Trophoblast cell (in vitro differentiated cells and primary cell): ENCODE results near the gene CCDC6.
A peak's percentile ranks its signal among the peaks of the same experiment; 100 is the strongest.

ENCODE experiments used
- DNase-seq, 2 donors: peaks; one replicate each; pipeline ENCODE4 v3.0.0-alpha.2; 2016
- H2AFZ ChIP-seq: 2 replicates; pipeline ENCODE4 v1.6.1; 2013; ENCODE audit warnings: low read length, moderate library complexity, mild to moderate bottlenecking; ENCODE audit not compliant: insufficient read depth, poor library complexity
- H2AK5ac ChIP-seq: 2 replicates; pipeline ENCODE4 v1.6.1; 2013; ENCODE audit warnings: mild to moderate bottlenecking, low read length
- H2BK120ac ChIP-seq: 2 replicates; pipeline ENCODE4 v1.6.1; 2013; ENCODE audit warnings: low read length, mild to moderate bottlenecking, moderate library complexity; ENCODE audit not compliant: insufficient read depth, poor library complexity
- H2BK12ac ChIP-seq: 2 replicates; pipeline ENCODE4 v1.6.1; 2013; ENCODE audit warnings: mild to moderate bottlenecking, low read length, moderate library complexity
- H2BK5ac ChIP-seq: 2 replicates; pipeline ENCODE4 v1.6.1; 2013; ENCODE audit warnings: low read length, low read depth, moderate library complexity, mild to moderate bottlenecking; ENCODE audit not compliant: poor library complexity
- H3K14ac ChIP-seq: 2 replicates; pipeline ENCODE4 v1.6.1; 2013; ENCODE audit warnings: mild to moderate bottlenecking, low read length
- H3K18ac ChIP-seq: 2 replicates; pipeline ENCODE4 v1.6.1; 2013; ENCODE audit warnings: mild to moderate bottlenecking, low read length
- H3K23ac ChIP-seq: 2 replicates; pipeline ENCODE4 v1.6.1; 2013; ENCODE audit warnings: low read length
- H3K27ac ChIP-seq: 2 replicates; pipeline ENCODE4 v1.5.1; 2013; ENCODE audit warnings: low read depth, mild to moderate bottlenecking, inconsistent platforms, low read length, moderate library complexity
- H3K27me3 ChIP-seq: 2 replicates; pipeline ENCODE4 v1.6.1; 2013; ENCODE audit warnings: inconsistent platforms, mild to moderate bottlenecking, low read length, moderate library complexity; ENCODE audit not compliant: insufficient read depth
- H3K36me3 ChIP-seq, 2 experiments: 1 replicate in 1 of 2; 2 replicates in 1 of 2; pipeline ENCODE4 v1.6.1; 2013; ENCODE audit warnings: low read length in 2 of 2, mild to moderate bottlenecking in 2 of 2, moderate library complexity in 1 of 2; ENCODE audit not compliant: insufficient read depth in 2 of 2, control insufficient read depth in 1 of 2
- H3K4ac ChIP-seq: 2 replicates; pipeline ENCODE4 v1.6.1; 2013; ENCODE audit warnings: low read depth, mild to moderate bottlenecking, low read length, moderate library complexity
- H3K4me1 ChIP-seq, 2 experiments: 1 replicate in 1 of 2; 2 replicates in 1 of 2; pipeline ENCODE4 v1.6.1; 2013; ENCODE audit warnings: low read length in 2 of 2, mild to moderate bottlenecking in 2 of 2, moderate library complexity in 1 of 2; ENCODE audit not compliant: insufficient read depth in 2 of 2, control insufficient read depth in 1 of 2
- H3K4me2 ChIP-seq: 2 replicates; pipeline ENCODE4 v1.6.1; 2013; ENCODE audit warnings: inconsistent platforms, mild to moderate bottlenecking, low read length, moderate library complexity
- H3K4me3 ChIP-seq: 2 replicates; pipeline ENCODE4 v1.5.1; 2013; ENCODE audit warnings: mild to moderate bottlenecking, low read depth, low read length, inconsistent platforms
- H3K79me1 ChIP-seq: one replicate; pipeline ENCODE4 v1.6.1; 2013; ENCODE audit warnings: low read length
- H3K79me2 ChIP-seq: 2 replicates; pipeline ENCODE4 v1.6.1; 2013; ENCODE audit warnings: low read length, mild to moderate bottlenecking; ENCODE audit not compliant: control insufficient read depth, insufficient read depth, poor library complexity
- H3K9ac ChIP-seq: 2 replicates; pipeline ENCODE4 v1.6.1; 2013; ENCODE audit warnings: mild to moderate bottlenecking, low read length
- H3K9me3 ChIP-seq: 2 replicates; pipeline ENCODE4 v1.6.1; 2013; ENCODE audit warnings: low read depth, mild to moderate bottlenecking, control low read depth, inconsistent platforms, low read length; ENCODE audit not compliant: insufficient read depth
- H4K12ac ChIP-seq: 2 replicates; pipeline ENCODE4 v1.6.1; 2013; ENCODE audit warnings: low read depth, mild to moderate bottlenecking, low read length, moderate library complexity
- H4K8ac ChIP-seq: 2 replicates; pipeline ENCODE4 v1.6.1; 2013; ENCODE audit warnings: low read depth, mild to moderate bottlenecking, low read length, moderate library complexity
- H4K91ac ChIP-seq: one replicate; pipeline ENCODE4 v1.6.1; 2013; ENCODE audit warnings: low read depth, mild to moderate bottlenecking, low read length, moderate library complexity
- WGBS: extraction: QIAGEN DNeasy Blood & Tissue Kit; methylation state at CpG from one replicate; pipeline ENCODE4 v1.1.7; 2013; ENCODE audit warnings: missing lambda C conversion rate; ENCODE audit not compliant: insufficient read length, insufficient coverage; ENCODE audit errors: extremely low coverage; 5-methylcytosine and 5-hydroxymethylcytosine counted together

CCDC6 gene

GRCh38 chr10:59864141-59864962 lies 42.0 kb downstream of the CCDC6 start:
- no peak overlapping the region for H3K27ac ChIP-seq
- H4K8ac ChIP-seq = no peak overlapping the region
- peaks cover 0 to 2% of the 10 kb centered on the region in 2 experiments for H3K36me3 ChIP-seq
- WGBS = 100% methylated on average over 2 of the region's 5 CpGs
- no peak overlapping the region for H3K4me2 ChIP-seq
- H3K9ac ChIP-seq = no peak overlapping the region
- H3K23ac ChIP-seq = no peak overlapping the region
- H2BK120ac ChIP-seq = no peak overlapping the region
- H3K79me2 ChIP-seq = peaks cover 8% of the 10 kb centered on the region
- no peak for DNase-seq
- no peak overlapping the region for H3K18ac ChIP-seq
- H2BK12ac ChIP-seq = no peak overlapping the region
- H3K4me1 ChIP-seq = no peaks in the 10 kb centered on the region
- H2AFZ ChIP-seq = no peak overlapping the region
- H2BK5ac ChIP-seq = no peak overlapping the region
- H3K79me1 ChIP-seq = no peaks in the 10 kb centered on the region
- peak overlapping the region; percentile 40 for H3K4ac ChIP-seq
- H3K27me3 ChIP-seq = no peaks in the 10 kb centered on the region
- H4K91ac ChIP-seq = no peak overlapping the region
- H3K9me3 ChIP-seq = no peaks in the 10 kb centered on the region
- no peak overlapping the region for H2AK5ac ChIP-seq
- no peak overlapping the region for H3K14ac ChIP-seq
- H4K12ac ChIP-seq = no peak overlapping the region
- no peak overlapping the region for H3K4me3 ChIP-seq

GRCh38 chr10:59859570-59859969 lies 46.8 kb downstream of the CCDC6 start:
- Histone ChIP-seq H3K4ac (peak overlapping the region; percentile 37), H3K23ac (no peak overlapping the region), H3K36me3 (peaks cover 0 to 2% of the 10 kb centered on the region in 2 experiments), H4K91ac (no peak overlapping the region), H3K9me3 (no peaks in the 10 kb centered on the region), H4K8ac (no peak overlapping the region), H2BK120ac (no peak overlapping the region), H2AFZ (no peak overlapping the region), H2BK5ac (no peak overlapping the region), H2AK5ac (no peak overlapping the region), H3K4me2 (no peak overlapping the region), H3K27ac (no peak overlapping the region), H3K79me1 (no peaks in the 10 kb centered on the region), H3K4me3 (no peak overlapping the region), H2BK12ac (no peak overlapping the region), H3K14ac (no peak overlapping the region), H4K12ac (no peak overlapping the region), H3K18ac (no peak overlapping the region), H3K9ac (no peak overlapping the region), H3K27me3 (no peaks in the 10 kb centered on the region), H3K4me1 (peaks cover 0 to 8% of the 10 kb centered on the region in 2 experiments), H3K79me2 (peaks cover 8% of the 10 kb centered on the region)
- no CpG with 5 or more reads among the region's 6 CpGs for WGBS
- no peak for DNase-seq

DNA sequence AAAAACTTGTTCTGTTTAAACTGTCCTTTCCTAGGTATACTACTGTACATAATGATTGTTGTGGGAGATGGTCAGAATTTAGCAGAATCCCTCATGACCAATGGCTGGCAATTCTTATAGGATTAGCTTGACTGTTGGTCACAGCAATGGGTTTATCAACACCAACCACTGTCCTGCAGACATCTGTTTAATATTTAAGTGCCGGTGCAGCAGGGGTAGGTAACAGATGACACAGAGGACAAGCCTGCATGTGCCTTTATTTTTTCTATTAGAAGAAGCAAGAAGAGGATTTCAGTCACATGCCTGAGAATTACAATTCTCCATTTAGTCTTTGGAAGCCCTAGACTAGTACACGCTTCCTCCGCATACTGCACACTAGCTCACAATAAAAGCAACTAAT lies 48.4 kb downstream of the CCDC6 start:
- Histone ChIP-seq H2BK12ac (no peak overlapping the region), H3K27ac (no peak overlapping the region), H2AK5ac (no peak overlapping the region), H4K12ac (no peak overlapping the region), H3K4me1 (peaks cover 5 to 12% of the 10 kb centered on the region in 2 experiments), H2BK120ac (no peak overlapping the region), H3K79me2 (peaks cover 11% of the 10 kb centered on the region), H3K14ac (no peak overlapping the region), H3K27me3 (no peaks in the 10 kb centered on the region), H3K79me1 (no peaks in the 10 kb centered on the region), H3K4me3 (no peak overlapping the region), H3K36me3 (peaks cover 0 to 2% of the 10 kb centered on the region in 2 experiments), H2BK5ac (no peak overlapping the region), H3K9ac (no peak overlapping the region), H3K4ac (peak overlapping the region; percentile 24), H4K8ac (no peak overlapping the region), H4K91ac (no peak overlapping the region), H3K23ac (no peak overlapping the region), H2AFZ (no peak overlapping the region), H3K4me2 (no peak overlapping the region), H3K18ac (no peak overlapping the region), H3K9me3 (no peaks in the 10 kb centered on the region)
- WGBS = no CpG with 5 or more reads among the region's 3 CpGs
- DNase-seq = no peak

GRCh38 chr10:59857049-59857448 lies 49.3 kb downstream of the CCDC6 start:
- Histone ChIP-seq H3K79me2 (peaks cover 9% of the 10 kb centered on the region), H2AFZ (no peak overlapping the region), H3K27ac (no peak overlapping the region), H3K18ac (no peak overlapping the region), H4K8ac (no peak overlapping the region), H3K4me2 (no peak overlapping the region), H2BK120ac (no peak overlapping the region), H3K9ac (no peak overlapping the region), H3K36me3 (peaks cover 0 to 2% of the 10 kb centered on the region in 2 experiments), H3K4ac (no peak overlapping the region), H3K4me1 (peaks cover 5 to 12% of the 10 kb centered on the region in 2 experiments), H2BK5ac (no peak overlapping the region), H4K12ac (no peak overlapping the region), H3K9me3 (no peaks in the 10 kb centered on the region), H3K27me3 (no peaks in the 10 kb centered on the region), H3K4me3 (no peak overlapping the region), H3K14ac (no peak overlapping the region), H2AK5ac (no peak overlapping the region), H4K91ac (no peak overlapping the region), H2BK12ac (no peak overlapping the region), H3K79me1 (no peaks in the 10 kb centered on the region), H3K23ac (no peak overlapping the region)
- no peak for DNase-seq
- no CpG with 5 or more reads among the region's 3 CpGs for WGBS
